Astrocyte of the spinal cord (primary cell): Measurements from ENCODE around the gene CIITA.

Experiments
- DNase-seq: peaks from one replicate; pipeline ENCODE4 v3.0.0; 2011; ENCODE audit warnings: low read depth, low spot score
- H3K4me3 ChIP-seq: 2 replicates; pipeline ENCODE4 v1.5.1; 2011; ENCODE audit warnings: low read depth, mild to moderate bottlenecking, low read length, moderate library complexity
- CTCF ChIP-seq: IDR thresholded peaks from 2 replicates; pipeline ENCODE4 v1.5.1; 2012; ENCODE audit warnings: low read depth, mild to moderate bottlenecking, low read length, inconsistent platforms
- in situ Hi-C: cut with HindIII; loops from 2 replicates; pipeline ENCODE4 v1.10.0; 2017; ENCODE audit warnings: low sequenced_read_pairs

CIITA gene

DNA sequence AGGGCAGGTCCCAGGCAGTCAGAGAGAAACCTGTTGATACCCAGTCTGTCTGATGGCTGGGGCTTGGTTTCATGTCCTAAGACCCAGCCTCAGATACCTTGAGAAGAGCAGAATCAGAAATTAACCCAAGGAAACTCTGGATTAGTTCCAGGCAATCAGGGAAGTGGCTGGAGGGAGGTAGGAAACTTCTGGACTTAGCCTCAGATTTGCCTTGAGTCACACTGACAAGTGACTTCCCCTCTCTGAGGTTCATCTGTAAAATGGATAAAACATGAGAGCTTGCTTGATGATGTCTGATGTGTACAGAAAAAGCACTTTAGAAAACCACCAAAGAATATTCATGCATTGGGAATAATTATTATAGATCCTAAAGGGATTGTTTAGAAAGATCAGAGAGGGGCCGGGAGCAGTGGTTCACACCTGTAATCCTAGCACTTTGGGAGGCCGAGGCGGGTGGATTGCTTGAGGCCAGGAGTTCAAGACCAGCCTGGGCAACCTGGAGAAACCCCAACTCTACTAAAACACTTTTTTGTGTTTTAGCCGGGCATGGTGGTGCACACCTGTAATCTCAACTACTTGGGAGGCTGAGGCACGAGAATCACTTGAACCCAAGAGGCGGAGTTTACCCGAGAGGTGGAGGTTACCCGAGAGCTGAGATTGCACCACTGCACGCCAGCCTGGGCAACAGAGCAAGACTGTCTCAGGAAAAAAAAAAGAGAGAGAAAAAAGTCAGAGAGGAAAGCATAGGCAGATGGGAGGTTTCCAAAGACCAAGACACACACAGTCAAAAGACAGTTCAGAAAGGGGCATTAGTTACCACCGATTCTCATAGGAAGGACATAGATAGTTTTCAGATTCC is 3.8 kb downstream of the CIITA start:
- no peak for TF ChIP-seq CTCF
- H3K4me3 ChIP-seq: no peak overlapping the region
- in situ Hi-C loops: no loop called here
- DNase-seq: no peak

- H3K4me3 ChIP-seq: no peak overlapping the region
- DNase-seq: no peak
- no peak for TF ChIP-seq CTCF
- in situ Hi-C loops: no loop called here
Measured at GRCh38 chr16:10881479-10882030, 4.6 kb downstream of the CIITA start.

GRCh38 chr16:10883004-10883403 is 6.0 kb downstream of the CIITA start:
- TF ChIP-seq CTCF: no peak

GRCh38 chr16:10885246-10885645 is 8.2 kb downstream of the CIITA start:
- no peak overlapping the region for H3K4me3 ChIP-seq
- no peak for DNase-seq
- in situ Hi-C loops: no loop called here
- TF ChIP-seq CTCF: no peak

More at GRCh38 chr16:10883004-10883403, 6.0 kb downstream of the CIITA start:
- no peak overlapping the region for H3K4me3 ChIP-seq
- in situ Hi-C loops: no loop called here
- DNase-seq: no peak

GRCh38 chr16:10888320-10888937 is 11.4 kb downstream of the CIITA start:
- H3K4me3 ChIP-seq: no peak overlapping the region
- in situ Hi-C loops: no loop called here
- TF ChIP-seq CTCF: no peak
- DNase-seq: no peak

DNA sequence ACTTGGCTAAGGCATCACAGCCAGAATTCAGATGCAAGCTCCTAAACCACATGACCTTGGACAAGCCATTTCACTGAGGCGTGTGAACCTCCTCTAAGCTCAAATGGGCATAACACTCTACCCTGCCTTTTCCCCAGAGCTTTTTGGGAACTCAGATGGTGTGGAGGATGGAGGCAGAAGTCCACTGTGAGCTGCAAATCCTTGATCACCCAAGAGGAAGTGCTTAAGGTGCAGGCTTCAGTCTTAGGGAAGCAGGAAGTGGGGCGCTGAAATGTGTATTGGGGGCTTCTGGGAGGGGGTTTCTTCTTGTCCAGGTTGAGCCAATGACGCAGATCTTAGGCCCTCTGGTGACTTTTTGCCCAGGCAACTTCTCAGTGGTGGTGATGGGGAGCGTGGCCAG is 12.9 kb downstream of the CIITA start:
- TF ChIP-seq CTCF: no peak
- H3K4me3 ChIP-seq: no peak overlapping the region
- no peak for DNase-seq
- in situ Hi-C loops: no loop called here
